Aorta (tissue), 5 donors: ENCODE results near the gene MEX3A. TPM values are rescaled to one million over a fixed set of nuclear protein-coding genes. Genes with fewer than 3 reads are reported as not detected.
A peak's percentile ranks its signal among the peaks of the same experiment; 100 is the strongest.

Experiments
- ATAC-seq: fragments of 200-7000 bp; cut with Tn5 transposase; one replicate; pipeline ENCODE4 v1.9.1; 2022; ENCODE audit warnings: moderate library complexity; ENCODE audit not compliant: low FRiP score
- DNase-seq, 2 donors: peaks; one replicate each; pipeline ENCODE4 v3.0.0-alpha.2; 2020
- H3K27ac ChIP-seq, 2 donors: one replicate each; pipeline ENCODE4 v1.5.1; 2013; ENCODE audit warnings: low read length in 2 of 2, mild to moderate bottlenecking in 2 of 2, moderate library complexity in 2 of 2, control low read depth in 1 of 2, inconsistent platforms in 1 of 2, low read depth in 1 of 2
- H3K27me3 ChIP-seq, 2 donors: one replicate each; pipeline ENCODE4 v1.6.1; 2013; ENCODE audit warnings: control low read depth in 1 of 2, low read length in 1 of 2, mild to moderate bottlenecking in 1 of 2, moderate library complexity in 1 of 2; ENCODE audit not compliant: insufficient read depth in 2 of 2, control insufficient read depth in 1 of 2
- H3K36me3 ChIP-seq, 2 donors: one replicate each; pipeline ENCODE4 v1.6.1; 2013; ENCODE audit warnings: control low read depth in 1 of 2, low read length in 1 of 2, mild to moderate bottlenecking in 1 of 2; ENCODE audit not compliant: insufficient read depth in 2 of 2, control insufficient read depth in 1 of 2
- H3K4me1 ChIP-seq, 2 donors: one replicate each; pipeline ENCODE4 v1.6.1; 2013; ENCODE audit warnings: low read length in 2 of 2, control low read depth in 1 of 2, mild to moderate bottlenecking in 1 of 2, moderate library complexity in 1 of 2; ENCODE audit not compliant: insufficient read depth in 2 of 2, control insufficient read depth in 1 of 2
- H3K4me3 ChIP-seq, 2 donors: one replicate each; pipeline ENCODE4 v1.5.1; 2013; ENCODE audit warnings: low read length in 2 of 2, control low read depth in 1 of 2, mild to moderate bottlenecking in 1 of 2
- H3K9me3 ChIP-seq: one replicate; pipeline ENCODE4 v1.6.1; 2013; ENCODE audit warnings: mild to moderate bottlenecking, low read length; ENCODE audit not compliant: control insufficient read depth
- WGBS, 2 donors: extraction: QIAGEN DNeasy Blood & Tissue Kit; methylation state at CpG; one replicate each; pipeline ENCODE4 v1.1.7; 2013; 5-methylcytosine and 5-hydroxymethylcytosine counted together
- intact Hi-C, 2 donors: fragments of 100-400 bp; cut with DNase I; formaldehyde crosslinking; loops; one replicate each; pipeline versions ENCODE4 v1.14.2 to v1.15.0; 2022
- polyA plus RNA-seq, 2 donors: library from polyadenylated mRNA; stranded (reverse); fragments of 200-250 nt; gene quantifications; one replicate each; pipeline ENCODE4 v1.2.3, GENCODE V29; 2013
- total RNA-seq, 2 donors: library from RNA; stranded (reverse); fragmentation: NEBNext Ultra II Directional; extraction: Animal tissue kit (Norgen Biotek cat#: 25700); gene quantifications; one replicate each; pipeline ENCODE4 v1.2.1, GENCODE V29; 2021
- donor health status: healthy with polysubstance abuse.
- donor health status: Bipolar disorder and iron deficiency.
- donor health status: DM: no; HTN: no; CAD: no.
- donor health status: DM: no; HTN: no; CAD: no.
- donor health status: DM: yes; HTN: yes; CAD: no.

Gene MEX3A
- total and polyA plus RNA-seq, 4 donors: 0.03 to 1.6 (median 0.68) TPM

- no peaks in the 10 kb centered on the region for H3K9me3 ChIP-seq
- WGBS, 2 donors: 0% methylated on average over 49 of the region's 49 CpGs
- DNase-seq (peak; percentile 66 to 83), ATAC-seq (peak; percentile 34)
- no peaks in the 10 kb centered on the region for H3K4me1 ChIP-seq
- H3K27me3 ChIP-seq: no peaks in the 10 kb centered on the region
- peak overlapping the region; percentile 60 to 99 for H3K4me3 ChIP-seq
- intact Hi-C loops: loop anchor here in 1 of 2 donors (1.0 to 2.0 kb wide), 2 partner anchors 9 to 14 kb away; no protein-coding TSS in a partner anchor
- no peaks in the 10 kb centered on the region for H3K36me3 ChIP-seq
- peak overlapping the region; percentile 83 to 88 for H3K27ac ChIP-seq
Measured at GRCh38 chr1:156114919-156115513, 32.8 kb upstream of the MEX3A start.

GRCh38 chr1:156114101-156114918, 32.0 kb upstream of the MEX3A start, which contains the start of gene LMNA:
Gene LMNA (plus strand): TSS chr1:156114711. CDS start chr1:156114919, 208 bp downstream.
- intact Hi-C loops: loop anchor here in 1 of 2 donors (1.0 to 2.0 kb wide), 2 partner anchors 8 to 14 kb away; no protein-coding TSS in a partner anchor
- Histone ChIP-seq H3K9me3 (no peaks in the 10 kb centered on the region), H3K36me3 (no peaks in the 10 kb centered on the region), H3K27ac (peak within 1 kb of the TSS; percentile 88 to 95), H3K4me3 (peak within 1 kb of the TSS; percentile 60 to 99), H3K4me1 (no peaks in the 10 kb centered on the region), H3K27me3 (no peaks in the 10 kb centered on the region)
- DNase-seq: peak; percentile 95 to 97
- ATAC-seq: peak; percentile 92
- WGBS, 2 donors: 1% methylated on average over 35 to 37 of the region's 37 CpGs

- DNase-seq (no peak), ATAC-seq (no peak)
- Histone ChIP-seq H3K4me3 (no peak overlapping the region), H3K36me3 (no peaks in the 10 kb centered on the region), H3K4me1 (no peaks in the 10 kb centered on the region), H3K9me3 (no peaks in the 10 kb centered on the region), H3K27me3 (no peaks in the 10 kb centered on the region), H3K27ac (peak overlapping the region in 1 of 2 donors; percentile 55)
- intact Hi-C loops: no loop called here
- 30 to 33% methylated on average over 4 of the region's 4 CpGs for WGBS, 2 donors
Measured at GRCh38 chr1:156113282-156113950, 31.2 kb upstream of the MEX3A start.

- no peaks in the 10 kb centered on the region for H3K4me1 ChIP-seq
- WGBS, 2 donors: 58 to 60% methylated on average over 10 of the region's 10 CpGs
- intact Hi-C loops: no loop called here
- DNase-seq (no peak), ATAC-seq (no peak)
- H3K27me3 ChIP-seq: no peaks in the 10 kb centered on the region
- H3K27ac ChIP-seq: peak overlapping the region in 1 of 2 donors; percentile 4
- no peaks in the 10 kb centered on the region for H3K36me3 ChIP-seq
- H3K9me3 ChIP-seq: no peaks in the 10 kb centered on the region
- H3K4me3 ChIP-seq: no peak overlapping the region
Measured at GRCh38 chr1:156112276-156113137, 30.2 kb upstream of the MEX3A start.

- 64% methylated on average over 4 of the region's 4 CpGs for WGBS, 2 donors
- ATAC-seq (no peak), DNase-seq (no peak)
- H3K9me3 ChIP-seq: no peaks in the 10 kb centered on the region
- H3K36me3 ChIP-seq: no peaks in the 10 kb centered on the region
- intact Hi-C loops: no loop called here
- no peak overlapping the region for H3K27ac ChIP-seq
- no peak overlapping the region for H3K4me3 ChIP-seq
- H3K4me1 ChIP-seq: no peaks in the 10 kb centered on the region
- no peaks in the 10 kb centered on the region for H3K27me3 ChIP-seq
Measured at GRCh38 chr1:156111355-156111962, 29.2 kb upstream of the MEX3A start.

- H3K4me1 ChIP-seq: no peaks in the 10 kb centered on the region
- H3K4me3 ChIP-seq: no peak overlapping the region
- H3K36me3 ChIP-seq: no peaks in the 10 kb centered on the region
- ATAC-seq (no peak), DNase-seq (no peak)
- H3K9me3 ChIP-seq: no peaks in the 10 kb centered on the region
- no peaks in the 10 kb centered on the region for H3K27me3 ChIP-seq
- WGBS, 2 donors: 75 to 83% methylated on average over 2 of the region's 2 CpGs
- no peak overlapping the region for H3K27ac ChIP-seq
- intact Hi-C loops: no loop called here
Measured at GRCh38 chr1:156110252-156110651, 28.0 kb upstream of the MEX3A start.

- no peaks in the 10 kb centered on the region for H3K4me1 ChIP-seq
Measured at GRCh38 chr1:156108664-156109241, 26.5 kb upstream of the MEX3A start.

More at GRCh38 chr1:156108664-156109241, 26.5 kb upstream of the MEX3A start:
- H3K9me3 ChIP-seq: no peaks in the 10 kb centered on the region
- intact Hi-C loops: no loop called here
- WGBS, 2 donors: 88 to 91% methylated on average over 6 of the region's 6 CpGs
- H3K4me3 ChIP-seq: no peak overlapping the region
- H3K27me3 ChIP-seq: no peaks in the 10 kb centered on the region
- H3K27ac ChIP-seq: peak overlapping the region in 1 of 2 donors; percentile 8
- ATAC-seq (no peak), DNase-seq (no peak)
- no peaks in the 10 kb centered on the region for H3K36me3 ChIP-seq
